ENCODE results near the gene PKP3.

GRCh38 chr11:445765-446588 is 52.0 kb downstream of the PKP3 start:
- TF ChIP-seq CTCF (IDR thresholded peaks at IDR 0.05; ENCODE audit: low read length) (no peak), EZH2 (optimal IDR thresholded peaks at IDR 0.05; ENCODE audit: low read depth, low read length) (no peak)
